Lung (tissue), 16 donors: ENCODE data around the gene OR4D6. TPM values are rescaled to one million over a fixed set of nuclear protein-coding genes. Genes with fewer than 3 reads are reported as not detected.

Source experiments
- ATAC-seq: fragments of 200-7000 bp; cut with Tn5 transposase; one replicate; pipeline ENCODE4 v1.9.1; 2020; ENCODE audit warnings: moderate number of reproducible peaks; ENCODE audit not compliant: insufficient read depth, low FRiP score
- DNase-seq, 3 donors: peaks; one replicate each; pipeline ENCODE4 v3.0.0-alpha.2; 2013 to 2017
- H3K27ac ChIP-seq, 2 donors: one replicate each; pipeline ENCODE4 v1.5.1; 2013; ENCODE audit warnings: mild to moderate bottlenecking in 2 of 2, moderate library complexity in 2 of 2, control low read depth in 1 of 2, inconsistent platforms in 1 of 2, low read depth in 1 of 2, low read length in 1 of 2
- H3K27me3 ChIP-seq, 3 donors: one replicate each; pipeline ENCODE4 v1.5.1; 2013; ENCODE audit warnings: low read length in 2 of 3; ENCODE audit not compliant: control insufficient read depth in 3 of 3, insufficient read depth in 3 of 3
- H3K36me3 ChIP-seq, 4 donors: one replicate each; pipeline ENCODE4 v1.5.1; 2013; ENCODE audit warnings: low read length in 4 of 4, mild to moderate bottlenecking in 1 of 4, moderate library complexity in 1 of 4; ENCODE audit not compliant: control insufficient read depth in 4 of 4, insufficient read depth in 4 of 4
- H3K4me1 ChIP-seq, 5 donors: one replicate each; pipeline ENCODE4 v1.5.1; 2013; ENCODE audit warnings: low read length in 5 of 5, mild to moderate bottlenecking in 2 of 5, moderate library complexity in 1 of 5; ENCODE audit not compliant: control insufficient read depth in 5 of 5, insufficient read depth in 5 of 5
- H3K4me3 ChIP-seq: one replicate; pipeline ENCODE4 v1.5.1; 2013; ENCODE audit warnings: mild to moderate bottlenecking, control low read depth, moderate library complexity
- H3K9ac ChIP-seq, 2 donors: one replicate each; pipeline ENCODE4 v1.5.1; 2013; ENCODE audit warnings: low read length in 2 of 2, control low read depth in 1 of 2; ENCODE audit not compliant: insufficient read depth in 1 of 2
- H3K9me3 ChIP-seq, 4 donors: one replicate each; pipeline ENCODE4 v1.5.1; 2013; ENCODE audit warnings: low read length in 3 of 4, mild to moderate bottlenecking in 1 of 4, moderate library complexity in 1 of 4; ENCODE audit not compliant: control insufficient read depth in 4 of 4, insufficient read depth in 3 of 4
- WGBS, 2 donors: extraction: QIAGEN DNeasy Blood & Tissue Kit; methylation state at CpG; one replicate each; pipeline ENCODE4 v1.1.7; 2013; 5-methylcytosine and 5-hydroxymethylcytosine counted together
- long read RNA-seq, 5 donors: transcript quantifications; one replicate each; lab custom pipeline, GENCODE V29; 2026
- polyA plus RNA-seq, 2 donors: library from polyadenylated mRNA; stranded (reverse); fragments of 200-250 nt; gene quantifications; one replicate each; pipeline ENCODE4 v1.2.1, GENCODE V29; 2013
- total RNA-seq, 2 donors: library from RNA; depleted of rRNA in 1 of 2; stranded (reverse); fragments of >200 nt in 1 of 2; gene quantifications; one replicate each; pipeline ENCODE4 v1.2.1, GENCODE V29; 2014 to 2021
- TF ChIP-seq, protein P1 (sequence below): IDR thresholded peaks from 2 replicates; pipeline ENCODE4 v1.5.1; 2012; ENCODE audit warnings: mild to moderate bottlenecking; ENCODE audit errors: control extremely low read depth, extremely low read depth
- donor health status: control.
- donor health status: control.
- donor health status: Bipolar disorder and iron deficiency.
- donor health status: healthy.
- donor health status: DM: yes; HTN: yes; CAD: no.

Gene OR4D6
- total RNA-seq (not detected), polyA plus RNA-seq (not detected)
- long read RNA-seq, donor 1: 0 reads
- long read RNA-seq, donor 2: 0 reads
- long read RNA-seq, donor 3: 0 reads
- long read RNA-seq, donor 4: 0 reads
- long read RNA-seq, donor 5: 0 reads

GRCh38 chr11:59456661-59457060, at the start of gene OR4D6:
Gene OR4D6, plus strand, starts transcription at chr11:59456961. Its CDS starts 0 bp downstream, at chr11:59456961.
- WGBS, 2 donors: 87 to 96% methylated on average over 2 of the region's 2 CpGs
- Histone ChIP-seq H3K9ac (no peak within 1 kb of the TSS), H3K4me3 (no peak within 1 kb of the TSS), H3K27me3 (no peaks in the 10 kb centered on the region), H3K36me3 (no peaks in the 10 kb centered on the region), H3K27ac (no peak within 1 kb of the TSS), H3K9me3 (peaks cover 0 to 2% (median 0%) of the 10 kb centered on the region in 4 donors), H3K4me1 (no peaks in the 10 kb centered on the region)
- ATAC-seq: no peak
- DNase-seq: no peak
- TF ChIP-seq, protein P1, sequence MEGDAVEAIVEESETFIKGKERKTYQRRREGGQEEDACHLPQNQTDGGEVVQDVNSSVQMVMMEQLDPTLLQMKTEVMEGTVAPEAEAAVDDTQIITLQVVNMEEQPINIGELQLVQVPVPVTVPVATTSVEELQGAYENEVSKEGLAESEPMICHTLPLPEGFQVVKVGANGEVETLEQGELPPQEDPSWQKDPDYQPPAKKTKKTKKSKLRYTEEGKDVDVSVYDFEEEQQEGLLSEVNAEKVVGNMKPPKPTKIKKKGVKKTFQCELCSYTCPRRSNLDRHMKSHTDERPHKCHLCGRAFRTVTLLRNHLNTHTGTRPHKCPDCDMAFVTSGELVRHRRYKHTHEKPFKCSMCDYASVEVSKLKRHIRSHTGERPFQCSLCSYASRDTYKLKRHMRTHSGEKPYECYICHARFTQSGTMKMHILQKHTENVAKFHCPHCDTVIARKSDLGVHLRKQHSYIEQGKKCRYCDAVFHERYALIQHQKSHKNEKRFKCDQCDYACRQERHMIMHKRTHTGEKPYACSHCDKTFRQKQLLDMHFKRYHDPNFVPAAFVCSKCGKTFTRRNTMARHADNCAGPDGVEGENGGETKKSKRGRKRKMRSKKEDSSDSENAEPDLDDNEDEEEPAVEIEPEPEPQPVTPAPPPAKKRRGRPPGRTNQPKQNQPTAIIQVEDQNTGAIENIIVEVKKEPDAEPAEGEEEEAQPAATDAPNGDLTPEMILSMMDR: no peak

DNA sequence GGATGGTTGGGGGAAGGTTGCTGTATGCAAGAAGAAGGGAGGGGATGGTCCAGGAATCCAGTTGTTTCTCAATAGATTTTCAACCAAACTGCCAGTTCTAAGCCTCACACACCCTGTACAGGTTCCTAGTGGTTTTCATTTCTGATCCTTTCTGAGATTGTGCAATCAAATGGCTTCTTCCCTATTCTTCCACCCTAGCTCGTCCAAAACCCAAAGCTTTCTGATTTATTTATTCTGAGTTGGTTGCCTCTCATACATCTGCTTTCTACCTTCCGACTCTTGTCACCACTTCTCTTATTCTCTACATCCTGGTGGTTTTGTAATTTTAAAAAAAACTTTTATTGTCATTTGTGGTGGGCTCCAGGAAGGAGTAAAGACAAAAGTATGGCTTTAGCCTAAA, 43.1 kb upstream of the OR4D6 start:
- Histone ChIP-seq H3K27ac (no peak overlapping the region), H3K9me3 (peaks cover 0 to 7% (median 1%) of the 10 kb centered on the region in 4 donors), H3K36me3 (no peaks in the 10 kb centered on the region), H3K4me3 (no peak overlapping the region), H3K4me1 (no peaks in the 10 kb centered on the region), H3K9ac (no peak overlapping the region), H3K27me3 (no peaks in the 10 kb centered on the region)
- ATAC-seq (no peak), DNase-seq (no peak)
- WGBS, 2 donors: 27 to 55% methylated on average over 2 of the region's 2 CpGs
- TF ChIP-seq, protein P1: no peak

GRCh38 chr11:59415111-59415510, 41.6 kb upstream of the OR4D6 start:
- Histone ChIP-seq H3K4me1 (no peaks in the 10 kb centered on the region), H3K36me3 (no peaks in the 10 kb centered on the region), H3K9ac (no peak overlapping the region), H3K27me3 (no peaks in the 10 kb centered on the region), H3K27ac (no peak overlapping the region), H3K4me3 (no peak overlapping the region), H3K9me3 (peaks cover 0 to 2% (median under 1%) of the 10 kb centered on the region in 4 donors)
- DNase-seq: no peak
- ATAC-seq: no peak
- TF ChIP-seq, protein P1: no peak
- 90 to 96% methylated on average over 1 of the region's 1 CpG for WGBS, 2 donors

GRCh38 chr11:59416613-59417012, 40.1 kb upstream of the OR4D6 start:
- TF ChIP-seq, protein P1: no peak
- Histone ChIP-seq H3K27ac (no peak overlapping the region), H3K36me3 (no peaks in the 10 kb centered on the region), H3K27me3 (no peaks in the 10 kb centered on the region), H3K9me3 (no peaks in the 10 kb centered on the region), H3K4me3 (no peak overlapping the region), H3K4me1 (no peaks in the 10 kb centered on the region), H3K9ac (no peak overlapping the region)
- 89 to 94% methylated on average over 5 of the region's 5 CpGs for WGBS, 2 donors
- DNase-seq: no peak
- no peak for ATAC-seq
